Activated T-helper 1 cell treated with anti-CD3 and anti-CD28 coated beads, Interleukin-12 subunit alpha, Interleukin-12 subunit beta, Interleukin-2, Interleukin-4 antibody, amounts not matched to agents 30 ng/mL and 10 ng/mL and 1 ng/mL, durations not matched to agents 14 hours and 24 hours and 36 hours (primary cell): ENCODE data around the gene CEP41. TPM values are rescaled to one million over a fixed set of nuclear protein-coding genes. Genes with fewer than 3 reads are reported as not detected.

ENCODE experiments used
- DNase-seq: peaks from one replicate; pipeline ENCODE4 v3.0.0; 2021; ENCODE audit warnings: low spot score
- H3K27ac Mint-ChIP-seq: one replicate; pipeline ENCODE4 v1.8.0; 2021; ENCODE audit warnings: mild to moderate bottlenecking, mixed read lengths
- H3K27me3 Mint-ChIP-seq: one replicate; pipeline ENCODE4 v1.8.0; 2022; ENCODE audit warnings: mild to moderate bottlenecking, moderate library complexity, mixed read lengths; ENCODE audit not compliant: insufficient read depth
- H3K36me3 Mint-ChIP-seq: one replicate; pipeline ENCODE4 v1.8.0; 2021; ENCODE audit warnings: low read depth, mixed read lengths
- H3K4me1 Mint-ChIP-seq: one replicate; pipeline ENCODE4 v1.8.0; 2021; ENCODE audit warnings: low read depth, mixed read lengths
- H3K4me3 Mint-ChIP-seq: one replicate; pipeline ENCODE4 v1.8.0; 2021; ENCODE audit warnings: mild to moderate bottlenecking, moderate library complexity, mixed read lengths
- H3K9me3 Mint-ChIP-seq: one replicate; pipeline ENCODE4 v1.8.0; 2021; ENCODE audit warnings: mixed read lengths
- intact Hi-C: fragments of 100-400 bp; cut with micrococcal nuclease; formaldehyde crosslinking; loops from one replicate; pipeline ENCODE4 v1.15.1; 2024
- total RNA-seq: library from RNA; stranded (reverse); gene quantifications from 2 replicates; pipeline ENCODE4 v1.2.3, GENCODE V29; 2022

CEP41 gene
- total RNA-seq, 1 donor from 2014 or later: 17.1 TPM

GRCh38 chr7:130423501-130424037 lies 17.2 kb downstream of the CEP41 start:
- no peak for DNase-seq
- Mint-ChIP-seq H3K4me1 (peaks cover 41% of the 10 kb centered on the region), H3K36me3 (peaks cover 7% of the 10 kb centered on the region), H3K27me3 (no peaks in the 10 kb centered on the region), H3K27ac (no peak overlapping the region), H3K4me3 (no peak overlapping the region), H3K9me3 (no peaks in the 10 kb centered on the region)
- intact Hi-C loops: no loop called here

GRCh38 chr7:130421684-130422083 lies 19.1 kb downstream of the CEP41 start:
- Mint-ChIP-seq H3K27ac (no peak overlapping the region), H3K9me3 (no peaks in the 10 kb centered on the region), H3K4me1 (peaks cover 56% of the 10 kb centered on the region), H3K27me3 (no peaks in the 10 kb centered on the region), H3K36me3 (peaks cover 7% of the 10 kb centered on the region), H3K4me3 (no peak overlapping the region)
- no peak for DNase-seq
- intact Hi-C loops: no loop called here

GRCh38 chr7:130420943-130421578 lies 19.8 kb downstream of the CEP41 start:
- Mint-ChIP-seq H3K27ac (no peak overlapping the region), H3K27me3 (no peaks in the 10 kb centered on the region), H3K4me3 (no peak overlapping the region), H3K4me1 (peaks cover 57% of the 10 kb centered on the region), H3K36me3 (peaks cover 7% of the 10 kb centered on the region), H3K9me3 (no peaks in the 10 kb centered on the region)
- intact Hi-C loops: no loop called here
- DNase-seq: no peak

- no peak for DNase-seq
- H3K36me3 Mint-ChIP-seq: no peaks in the 10 kb centered on the region
- H3K4me1 Mint-ChIP-seq: peaks cover 57% of the 10 kb centered on the region
- no peaks in the 10 kb centered on the region for H3K9me3 Mint-ChIP-seq
- no peaks in the 10 kb centered on the region for H3K27me3 Mint-ChIP-seq
- no peak overlapping the region for H3K27ac Mint-ChIP-seq
- intact Hi-C loops: no loop called here
- no peak overlapping the region for H3K4me3 Mint-ChIP-seq
These were observed 21.2 kb downstream of the CEP41 start for GRCh38 chr7:130419658-130420057.

GRCh38 chr7:130418306-130418705 lies 22.5 kb downstream of the CEP41 start:
- no peak for DNase-seq
- no peaks in the 10 kb centered on the region for H3K27me3 Mint-ChIP-seq
- peaks cover 57% of the 10 kb centered on the region for H3K4me1 Mint-ChIP-seq
- H3K9me3 Mint-ChIP-seq: no peaks in the 10 kb centered on the region
- intact Hi-C loops: no loop called here
- no peak overlapping the region for H3K4me3 Mint-ChIP-seq
- no peak overlapping the region for H3K27ac Mint-ChIP-seq
- H3K36me3 Mint-ChIP-seq: no peaks in the 10 kb centered on the region

GRCh38 chr7:130417213-130417612 lies 23.6 kb downstream of the CEP41 start:
- Mint-ChIP-seq H3K36me3 (no peaks in the 10 kb centered on the region), H3K4me1 (peaks cover 52% of the 10 kb centered on the region)
- intact Hi-C loops: loop anchor here (1.0 to 2.0 kb wide), 3 partner anchors 24 to 345 kb away; partner anchors contain the start of gene CEP41

GRCh38 chr7:130415006-130415405 lies 25.8 kb downstream of the CEP41 start:
- Mint-ChIP-seq H3K4me3 (no peak overlapping the region), H3K36me3 (peaks cover 2% of the 10 kb centered on the region), H3K27ac (no peak overlapping the region), H3K4me1 (peaks cover 41% of the 10 kb centered on the region), H3K27me3 (no peaks in the 10 kb centered on the region), H3K9me3 (no peaks in the 10 kb centered on the region)
- intact Hi-C loops: no loop called here
- no peak for DNase-seq

More at GRCh38 chr7:130417213-130417612, 23.6 kb downstream of the CEP41 start:
- no peaks in the 10 kb centered on the region for H3K27me3 Mint-ChIP-seq
- H3K9me3 Mint-ChIP-seq: no peaks in the 10 kb centered on the region
- H3K27ac Mint-ChIP-seq: peak overlapping the region; percentile 24
- peak overlapping the region; percentile 1 for H3K4me3 Mint-ChIP-seq
- no peak for DNase-seq

GRCh38 chr7:130413201-130413600 lies 27.6 kb downstream of the CEP41 start:
- Mint-ChIP-seq H3K27ac (no peak overlapping the region), H3K9me3 (no peaks in the 10 kb centered on the region), H3K4me3 (no peak overlapping the region), H3K36me3 (peaks cover 2% of the 10 kb centered on the region), H3K27me3 (no peaks in the 10 kb centered on the region), H3K4me1 (peaks cover 37% of the 10 kb centered on the region)
- intact Hi-C loops: no loop called here
- DNase-seq: no peak

GRCh38 chr7:130410868-130411541 lies 29.8 kb downstream of the CEP41 start:
- no peaks in the 10 kb centered on the region for H3K9me3 Mint-ChIP-seq
- H3K36me3 Mint-ChIP-seq: peaks cover 2% of the 10 kb centered on the region
- intact Hi-C loops: no loop called here
- DNase-seq: no peak
- no peak overlapping the region for H3K27ac Mint-ChIP-seq
- no peaks in the 10 kb centered on the region for H3K27me3 Mint-ChIP-seq
- H3K4me1 Mint-ChIP-seq: peaks cover 15% of the 10 kb centered on the region
- no peak overlapping the region for H3K4me3 Mint-ChIP-seq

- Mint-ChIP-seq H3K27ac (no peak overlapping the region), H3K36me3 (peaks cover 2% of the 10 kb centered on the region), H3K4me3 (no peak overlapping the region), H3K9me3 (no peaks in the 10 kb centered on the region), H3K4me1 (peaks cover 6% of the 10 kb centered on the region), H3K27me3 (no peaks in the 10 kb centered on the region)
- DNase-seq: no peak
- intact Hi-C loops: no loop called here
These were observed 31.1 kb downstream of the CEP41 start for GRCh38 chr7:130409712-130410072.

GRCh38 chr7:130409067-130409711 lies 31.6 kb downstream of the CEP41 start:
- peaks cover 2% of the 10 kb centered on the region for H3K36me3 Mint-ChIP-seq
- no peak for DNase-seq
- no peaks in the 10 kb centered on the region for H3K27me3 Mint-ChIP-seq
- H3K4me1 Mint-ChIP-seq: peaks cover 5% of the 10 kb centered on the region
- H3K4me3 Mint-ChIP-seq: no peak overlapping the region
- no peak overlapping the region for H3K27ac Mint-ChIP-seq
- H3K9me3 Mint-ChIP-seq: no peaks in the 10 kb centered on the region
- intact Hi-C loops: no loop called here

- DNase-seq: no peak
- no peak overlapping the region for H3K4me3 Mint-ChIP-seq
These were observed 35.8 kb downstream of the CEP41 start for GRCh38 chr7:130405003-130405402.

GRCh38 chr7:130401578-130401977 lies 39.2 kb downstream of the CEP41 start:
- intact Hi-C loops: no loop called here
- H3K9me3 Mint-ChIP-seq: no peaks in the 10 kb centered on the region
- H3K4me3 Mint-ChIP-seq: no peak overlapping the region
- H3K27me3 Mint-ChIP-seq: no peaks in the 10 kb centered on the region
- H3K4me1 Mint-ChIP-seq: no peaks in the 10 kb centered on the region
- DNase-seq: no peak
- H3K27ac Mint-ChIP-seq: no peak overlapping the region
- peaks cover 10% of the 10 kb centered on the region for H3K36me3 Mint-ChIP-seq

More at GRCh38 chr7:130405003-130405402, 35.8 kb downstream of the CEP41 start:
- Mint-ChIP-seq H3K4me1 (peaks cover 5% of the 10 kb centered on the region), H3K36me3 (no peaks in the 10 kb centered on the region), H3K27ac (no peak overlapping the region), H3K27me3 (no peaks in the 10 kb centered on the region), H3K9me3 (no peaks in the 10 kb centered on the region)
- intact Hi-C loops: no loop called here
